Measurements from ENCODE around the gene ZNF770.

Gene ZNF770

DNA sequence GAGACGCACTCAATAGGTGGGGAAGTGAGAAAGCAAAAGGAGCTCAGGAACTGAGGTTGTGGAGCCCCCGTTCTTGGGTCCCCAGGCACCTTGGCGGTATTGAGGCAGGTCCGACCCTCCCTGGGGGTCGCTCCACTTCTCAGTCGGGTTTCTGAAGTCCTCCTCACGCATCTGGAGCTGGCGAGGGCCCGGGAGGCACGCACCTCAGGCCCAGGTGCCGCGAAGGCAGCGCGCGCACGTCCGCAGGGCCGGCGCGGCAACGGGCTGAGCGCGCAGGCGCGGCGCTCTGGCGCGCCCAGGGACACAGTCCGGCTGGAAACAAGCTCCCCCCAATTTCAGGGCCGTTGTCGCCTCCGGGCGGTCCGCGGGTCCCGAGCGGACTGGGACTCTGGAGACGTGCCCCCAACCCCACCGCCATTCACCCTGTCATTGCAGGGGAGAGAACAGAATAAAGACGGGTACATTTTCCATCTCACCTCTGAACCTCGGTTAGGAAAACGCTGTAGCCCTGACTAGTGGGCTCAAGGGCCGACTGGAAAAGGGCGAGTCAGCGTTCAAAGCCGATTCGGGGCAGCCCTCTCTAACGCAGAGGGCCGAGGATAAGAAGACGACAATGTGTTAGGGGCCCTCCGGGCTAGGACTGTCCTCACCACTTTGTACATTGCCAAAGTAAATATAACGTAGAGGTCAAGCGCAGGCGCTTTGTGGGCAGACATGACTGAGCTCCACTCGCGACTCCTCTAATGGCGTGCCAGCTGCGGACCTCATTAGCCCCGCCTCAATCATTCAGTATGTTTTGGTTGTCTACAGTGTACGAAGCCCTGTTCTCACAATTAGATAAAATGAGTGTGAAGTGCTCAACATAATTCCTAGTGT is at the start of gene ZNF770:
Gene ZNF770 (minus strand): TSS at position 261 of the 876 bp plus-strand sequence. CDS start 4,853 bp downstream, outside the sequence.
- Histone ChIP-seq H3K4me1 (ENCODE audit: low read length) (peaks cover 23% of the 10 kb centered on the region), H3K27me3 (ENCODE audit: low read depth, low read length) (no peaks in the 10 kb centered on the region), H3K79me2 (ENCODE audit: low read length) (peaks cover 50% of the 10 kb centered on the region), H3K4me3 (ENCODE audit: low read length) (peak within 1 kb of the TSS; percentile 92), H3K27ac (ENCODE audit: low read length) (peak within 1 kb of the TSS; percentile 82), H3K4me2 (ENCODE audit: low read length) (peak within 1 kb of the TSS; percentile 96), H3K9me3 (ENCODE audit: insufficient read depth, low read length) (no peaks in the 10 kb centered on the region), H3K36me3 (replicated peaks; ENCODE audit: low read depth, low read length) (peaks cover 19% of the 10 kb centered on the region), H4K20me1 (ENCODE audit: insufficient read depth, low read length) (peaks cover 23% of the 10 kb centered on the region), H3K9ac (ENCODE audit: low read length) (peak within 1 kb of the TSS; percentile 97), H2AFZ (ENCODE audit: low read depth, low read length) (peak within 1 kb of the TSS; percentile 100)
- TF ChIP-seq CTCF (IDR thresholded peaks at IDR 0.05; ENCODE audit: low read depth, low read length): no peak
- TF ChIP-seq EZH2phosphoT487 (IDR thresholded peaks at IDR 0.05; ENCODE audit: low read depth): no peak

DNA sequence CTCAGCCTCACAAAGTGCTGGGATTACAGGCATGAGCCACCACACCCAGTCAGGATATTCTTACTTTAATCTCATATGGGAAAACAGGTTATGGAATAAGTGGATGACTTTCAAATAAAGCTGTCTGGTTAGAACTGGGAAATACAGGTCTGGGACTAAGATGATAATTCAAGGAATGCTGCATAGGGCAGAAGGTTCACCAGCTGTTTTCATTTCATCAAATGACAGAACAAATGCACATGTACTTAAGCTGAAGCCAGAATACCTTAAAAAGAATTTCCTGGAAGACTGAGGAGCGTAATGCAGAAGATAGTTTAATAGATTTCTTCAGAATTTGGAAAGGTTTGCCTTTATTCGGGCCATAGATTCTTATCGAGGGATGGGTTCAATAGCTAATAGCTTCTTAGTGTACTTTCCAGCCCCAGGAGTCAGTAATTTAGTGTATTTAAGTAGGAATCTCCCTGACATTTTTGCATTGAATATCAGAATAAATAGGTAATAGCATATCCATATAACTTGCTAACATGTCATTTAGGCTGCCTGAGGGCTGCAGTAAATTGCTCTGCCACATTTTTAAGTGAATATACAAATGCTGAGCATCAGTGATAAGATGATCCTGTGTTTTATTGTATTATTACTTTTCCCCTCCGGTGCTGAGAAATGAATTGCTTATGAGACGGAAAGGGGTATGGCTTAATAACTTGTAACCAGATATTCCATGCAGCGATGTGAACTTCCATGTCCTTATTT is 40.3 kb upstream of the ZNF770 start:
- no peaks in the 10 kb centered on the region for H3K36me3 ChIP-seq (replicated peaks; ENCODE audit: low read depth, low read length)
- H3K4me2 ChIP-seq (ENCODE audit: low read length): no peak overlapping the region
- no peaks in the 10 kb centered on the region for H3K9me3 ChIP-seq (ENCODE audit: insufficient read depth, low read length)
- H2AFZ ChIP-seq (ENCODE audit: low read depth, low read length): no peak overlapping the region
- no peak overlapping the region for H3K27ac ChIP-seq (ENCODE audit: low read length)
- TF ChIP-seq CTCF (IDR thresholded peaks at IDR 0.05; ENCODE audit: low read depth, low read length) (no peak), EZH2phosphoT487 (IDR thresholded peaks at IDR 0.05; ENCODE audit: low read depth) (no peak)
- no peak overlapping the region for H3K9ac ChIP-seq (ENCODE audit: low read length)
- H3K79me2 ChIP-seq (ENCODE audit: low read length): no peaks in the 10 kb centered on the region
- H3K4me1 ChIP-seq (ENCODE audit: low read length): no peaks in the 10 kb centered on the region
- H3K4me3 ChIP-seq (ENCODE audit: low read length): no peak overlapping the region
- H4K20me1 ChIP-seq (ENCODE audit: insufficient read depth, low read length): no peaks in the 10 kb centered on the region
- no peaks in the 10 kb centered on the region for H3K27me3 ChIP-seq (ENCODE audit: low read depth, low read length)

DNA sequence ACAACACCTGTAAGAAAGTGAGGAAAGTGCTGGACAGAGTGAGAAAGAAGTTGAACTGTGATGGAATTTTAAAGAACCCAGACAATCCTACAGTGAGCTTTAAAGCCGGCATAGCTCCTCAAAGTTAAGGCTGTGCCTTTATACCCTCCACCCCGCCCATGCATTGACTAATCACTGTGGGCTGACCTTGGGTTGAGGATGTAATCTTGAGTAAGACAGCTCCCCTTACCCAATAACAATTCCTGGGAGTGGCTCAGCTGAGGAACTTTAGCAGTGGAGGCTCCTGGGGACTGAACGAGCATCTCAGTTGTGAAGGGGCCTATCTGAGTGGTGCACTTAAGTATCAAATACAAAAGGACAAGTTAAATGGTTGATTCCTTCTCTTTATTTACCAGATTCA is 35.7 kb upstream of the ZNF770 start:
- no peak overlapping the region for H2AFZ ChIP-seq (ENCODE audit: low read depth, low read length)
- TF ChIP-seq EZH2phosphoT487 (IDR thresholded peaks at IDR 0.05; ENCODE audit: low read depth): no peak
- TF ChIP-seq CTCF (IDR thresholded peaks at IDR 0.05; ENCODE audit: low read depth, low read length): no peak
- H3K36me3 ChIP-seq (replicated peaks; ENCODE audit: low read depth, low read length): no peaks in the 10 kb centered on the region
- H3K9me3 ChIP-seq (ENCODE audit: insufficient read depth, low read length): no peaks in the 10 kb centered on the region
- H3K27me3 ChIP-seq (ENCODE audit: low read depth, low read length): no peaks in the 10 kb centered on the region
- no peaks in the 10 kb centered on the region for H3K4me1 ChIP-seq (ENCODE audit: low read length)
- H3K4me2 ChIP-seq (ENCODE audit: low read length): no peak overlapping the region
- no peaks in the 10 kb centered on the region for H4K20me1 ChIP-seq (ENCODE audit: insufficient read depth, low read length)
- H3K79me2 ChIP-seq (ENCODE audit: low read length): no peaks in the 10 kb centered on the region
- no peak overlapping the region for H3K27ac ChIP-seq (ENCODE audit: low read length)
- H3K4me3 ChIP-seq (ENCODE audit: low read length): no peak overlapping the region
- no peak overlapping the region for H3K9ac ChIP-seq (ENCODE audit: low read length)

DNA sequence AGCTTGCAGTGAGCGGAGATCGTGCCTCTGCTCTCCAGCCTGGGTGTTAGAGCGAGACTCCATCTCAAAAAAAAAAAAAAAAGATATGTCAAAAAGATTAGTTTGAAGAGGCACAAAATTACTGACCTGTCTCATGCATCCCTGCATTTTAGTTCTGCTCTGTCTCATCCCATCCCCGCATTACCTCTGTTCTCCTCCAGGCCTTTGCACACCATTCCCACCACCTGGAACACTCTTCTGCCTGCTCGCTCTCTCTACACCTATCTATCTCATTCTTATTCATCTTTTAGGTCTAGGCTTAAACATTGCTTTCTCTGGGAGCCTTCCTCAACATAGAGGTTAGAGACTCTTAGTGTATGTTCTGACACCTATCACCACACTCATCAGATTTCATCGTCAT is 32.9 kb upstream of the ZNF770 start:
- H3K4me2 ChIP-seq (ENCODE audit: low read length): no peak overlapping the region
- TF ChIP-seq CTCF (IDR thresholded peaks at IDR 0.05; ENCODE audit: low read depth, low read length): no peak
- no peak for TF ChIP-seq EZH2phosphoT487 (IDR thresholded peaks at IDR 0.05; ENCODE audit: low read depth)

More for the DNA sequence above, 32.9 kb upstream of the ZNF770 start:
- Histone ChIP-seq H3K27ac (ENCODE audit: low read length) (no peak overlapping the region), H3K9me3 (ENCODE audit: insufficient read depth, low read length) (no peaks in the 10 kb centered on the region), H3K36me3 (replicated peaks; ENCODE audit: low read depth, low read length) (no peaks in the 10 kb centered on the region), H3K79me2 (ENCODE audit: low read length) (no peaks in the 10 kb centered on the region), H3K4me3 (ENCODE audit: low read length) (no peak overlapping the region), H3K27me3 (ENCODE audit: low read depth, low read length) (no peaks in the 10 kb centered on the region), H3K9ac (ENCODE audit: low read length) (no peak overlapping the region), H2AFZ (ENCODE audit: low read depth, low read length) (no peak overlapping the region), H4K20me1 (ENCODE audit: insufficient read depth, low read length) (no peaks in the 10 kb centered on the region), H3K4me1 (ENCODE audit: low read length) (no peaks in the 10 kb centered on the region)

Measured in OCI-LY3 (cell line).